Astrocyte of the cerebellum (primary cell): ENCODE data around the gene IGF2BP3.

Experiments
- DNase-seq: peaks from one replicate; pipeline ENCODE4 v3.0.0-alpha.2; 2011; ENCODE audit warnings: low read depth
- H3K4me3 ChIP-seq: 2 replicates; pipeline ENCODE4 v1.5.1; 2011; ENCODE audit warnings: mild to moderate bottlenecking, low read depth, low read length, moderate library complexity
- CTCF ChIP-seq: IDR thresholded peaks from 2 replicates; pipeline ENCODE4 v1.5.1; 2012; ENCODE audit warnings: low read length, low read depth, moderate library complexity, mild to moderate bottlenecking; ENCODE audit errors: missing control alignments
- in situ Hi-C: cut with HindIII; loops from 2 replicates; pipeline ENCODE4 v1.10.0; 2017; ENCODE audit warnings: low sequenced_read_pairs

Gene IGF2BP3

GRCh38 chr7:23347682-23348180, 122.6 kb downstream of the IGF2BP3 start:
- DNase-seq = peak; percentile 60
- in situ Hi-C loops = no loop called here
- TF ChIP-seq CTCF = no peak
- H3K4me3 ChIP-seq = peak overlapping the region; percentile 11

- in situ Hi-C loops = no loop called here
- no peak for DNase-seq
- no peak for TF ChIP-seq CTCF
- peak overlapping the region; percentile 11 for H3K4me3 ChIP-seq
These were observed 123.1 kb downstream of the IGF2BP3 start for GRCh38 chr7:23347033-23347681.

GRCh38 chr7:23346316-23346715, 124.0 kb downstream of the IGF2BP3 start:
- DNase-seq = no peak
- in situ Hi-C loops = no loop called here
- no peak overlapping the region for H3K4me3 ChIP-seq
- no peak for TF ChIP-seq CTCF

GRCh38 chr7:23345601-23346000, 124.7 kb downstream of the IGF2BP3 start:
- in situ Hi-C loops = no loop called here
- DNase-seq = no peak
- TF ChIP-seq CTCF = no peak
- no peak overlapping the region for H3K4me3 ChIP-seq

- no peak for TF ChIP-seq CTCF
- in situ Hi-C loops = no loop called here
- DNase-seq = peak; percentile 72
- H3K4me3 ChIP-seq = no peak overlapping the region
These were observed 126.3 kb downstream of the IGF2BP3 start for GRCh38 chr7:23343806-23344475.

GRCh38 chr7:23343102-23343501, 127.2 kb downstream of the IGF2BP3 start:
- in situ Hi-C loops = no loop called here
- TF ChIP-seq CTCF = no peak
- DNase-seq = no peak
- no peak overlapping the region for H3K4me3 ChIP-seq
